WTC11 (cell line): ENCODE data around the gene DGKA. TPM values are rescaled to one million over a fixed set of nuclear protein-coding genes. Genes with fewer than 3 reads are reported as not detected.
"Not testable (repeated sequence)": the region's sequence is repeated elsewhere in the genome, so short reads cannot be mapped to it uniquely, and the experiment has no call there.

ENCODE experiments used
- ATAC-seq: fragments of 200-7000 bp; cut with Tn5 transposase; 2 replicates; pipeline ENCODE4 v1.10.0; 2021; ENCODE audit warnings: mild to moderate bottlenecking, moderate library complexity
- CTCF ChIA-PET: fragments of 300-600 bp; sonication (Branson Sonifier 250); formaldehyde crosslinking; loops from one replicate; lab custom pipeline; 2021; ENCODE audit warnings: antibody characterized with exemption; lab: Charles Lee
- POLR2A ChIA-PET: fragments of 350-600 bp; sonication (Branson Sonifier 250); formaldehyde crosslinking; loops from one replicate; lab custom pipeline; 2021; ENCODE audit warnings: antibody characterized with exemption; lab: Charles Lee
- DNase-seq: peaks from one replicate; pipeline ENCODE4 v3.0.0; 2021; ENCODE audit warnings: low spot score
- H3K27ac Mint-ChIP-seq: 2 replicates; pipeline ENCODE4 v1.8.0; 2021; ENCODE audit warnings: mixed read lengths
- H3K27me3 Mint-ChIP-seq: 2 replicates; pipeline ENCODE4 v1.8.0; 2021; ENCODE audit warnings: low read depth, mild to moderate bottlenecking, moderate library complexity, mixed read lengths
- H3K36me3 Mint-ChIP-seq: 2 replicates; pipeline ENCODE4 v1.8.0; 2021; ENCODE audit warnings: mixed read lengths
- H3K4me1 Mint-ChIP-seq: 2 replicates; pipeline ENCODE4 v1.8.0; 2022; ENCODE audit warnings: mixed read lengths
- H3K4me3 Mint-ChIP-seq: 2 replicates; pipeline ENCODE4 v1.8.0; 2021; ENCODE audit warnings: mild to moderate bottlenecking, moderate library complexity, mixed read lengths
- H3K9me3 Mint-ChIP-seq: 2 replicates; pipeline ENCODE4 v1.8.0; 2021; ENCODE audit warnings: mixed read lengths
- AR ChIP-seq: fragments of 250-450 bp; sonication (Bioruptor Pico); IDR thresholded peaks from 2 replicates; pipeline ENCODE4 v1.9.0; 2021; ENCODE audit warnings: mild to moderate bottlenecking
- ESRRA ChIP-seq: sonication (generic); formaldehyde crosslinking; IDR thresholded peaks from 2 replicates; pipeline ENCODE4 v1.8.1; 2022; ENCODE audit warnings: mild to moderate bottlenecking, missing genetic modification reagents, borderline replicate concordance
- ETV6 ChIP-seq: sonication (generic); formaldehyde crosslinking; IDR thresholded peaks from 2 replicates; pipeline ENCODE4 v1.8.1; 2022; ENCODE audit warnings: mild to moderate bottlenecking, missing genetic modification reagents
- KAT7 ChIP-seq: sonication (generic); formaldehyde crosslinking; IDR thresholded peaks from 2 replicates; pipeline ENCODE4 v1.8.1; 2023; ENCODE audit warnings: missing genetic modification reagents, mild to moderate bottlenecking, borderline replicate concordance
- NFYB ChIP-seq: sonication (generic); formaldehyde crosslinking; conservative IDR thresholded peaks from 2 replicates; pipeline ENCODE4 v1.8.0; 2022; ENCODE audit warnings: low read depth, missing genetic modification reagents
- TEAD4 ChIP-seq: sonication (generic); formaldehyde crosslinking; IDR thresholded peaks from 2 replicates; pipeline ENCODE4 v1.8.0; 2022; ENCODE audit warnings: mild to moderate bottlenecking, missing genetic modification reagents
- ZBTB43 ChIP-seq: sonication (generic); formaldehyde crosslinking; IDR thresholded peaks from 2 replicates; pipeline ENCODE4 v1.8.1; 2023; ENCODE audit warnings: mild to moderate bottlenecking, missing genetic modification reagents
- ZNF121 ChIP-seq: sonication (generic); formaldehyde crosslinking; IDR thresholded peaks from 2 replicates; pipeline ENCODE4 v1.8.0; 2023; ENCODE audit warnings: missing genetic modification reagents
- ZNF232 ChIP-seq: sonication (generic); formaldehyde crosslinking; IDR thresholded peaks from 2 replicates; pipeline ENCODE4 v1.8.0; 2022; ENCODE audit warnings: mild to moderate bottlenecking, missing genetic modification reagents
- ZNF416 ChIP-seq: fragments of 250-450 bp; sonication (Bioruptor Pico); IDR thresholded peaks from 2 replicates; pipeline ENCODE4 v1.9.0; 2021; ENCODE audit warnings: mild to moderate bottlenecking, inconsistent platforms
- total RNA-seq: library from RNA; stranded (reverse); gene quantifications from 3 replicates; pipeline ENCODE4 v1.2.3, GENCODE V29; 2021
- TF ChIP-seq, protein P1 (sequence below): sonication (generic); formaldehyde crosslinking; IDR thresholded peaks from 2 replicates; pipeline ENCODE4 v1.8.0; 2022; ENCODE audit warnings: mild to moderate bottlenecking, missing genetic modification reagents
- TF ChIP-seq, protein P2 (sequence below): fragments of 250-450 bp; sonication (Bioruptor Pico); IDR thresholded peaks from 2 replicates; pipeline ENCODE4 v2.1.2; 2022; ENCODE audit warnings: mild to moderate bottlenecking, moderate library complexity
- TF ChIP-seq, protein P3 (sequence below): sonication (generic); formaldehyde crosslinking; IDR thresholded peaks from 2 replicates; pipeline ENCODE4 v1.8.0; 2022; ENCODE audit warnings: missing genetic modification reagents

DGKA gene
- total RNA-seq, 1 experiment from 2014 or later: 25.5 TPM

DNA sequence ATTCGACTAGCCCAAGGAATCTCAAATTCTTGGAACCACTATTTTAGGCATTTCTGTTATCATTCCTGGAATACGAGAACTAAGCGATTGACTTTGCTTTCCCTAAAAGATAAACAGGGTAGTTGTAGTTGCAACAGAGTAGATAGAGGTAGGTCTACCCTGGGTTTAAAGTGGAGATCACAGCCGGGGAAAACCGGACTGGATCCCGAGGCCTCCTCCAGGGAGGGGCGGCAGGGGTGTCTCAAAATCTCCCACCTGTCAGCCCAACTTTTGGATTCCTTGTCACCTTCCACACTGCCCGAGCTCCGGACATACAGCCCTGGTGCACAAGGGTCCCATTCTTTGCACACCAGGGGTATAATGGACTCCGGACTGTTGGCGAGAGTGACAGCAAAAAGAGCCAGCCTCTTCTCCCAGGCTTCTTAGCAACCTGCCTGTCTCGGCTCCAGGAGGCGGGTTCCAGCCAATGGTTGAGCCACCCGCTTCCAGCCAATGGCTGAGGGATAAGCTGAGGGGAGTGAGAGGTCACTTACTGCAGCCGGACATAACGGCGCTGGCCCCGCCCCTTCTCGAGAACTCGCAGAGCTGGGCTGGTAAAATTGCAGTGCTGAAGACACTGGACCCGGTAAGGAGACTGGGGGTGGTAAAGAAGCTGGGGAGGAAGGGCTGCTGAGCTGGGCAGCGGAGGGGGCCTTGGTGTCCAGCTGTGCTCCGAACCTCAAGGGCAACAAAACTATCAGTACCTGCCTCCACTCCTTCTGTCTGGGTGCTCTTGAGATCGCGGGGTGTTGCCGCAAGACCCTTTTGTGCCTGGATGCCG lies 66.0 kb downstream of the DGKA start, which contains the start of gene SUOX:
Gene SUOX, plus strand, starts transcription at position 562 of the 820 bp plus-strand sequence. CDS start 4,946 bp downstream, outside the sequence.
- ATAC-seq (peak; percentile 99), DNase-seq (peak; percentile 96)
- Mint-ChIP-seq H3K9me3 (no peaks in the 10 kb centered on the region), H3K36me3 (peaks cover 28% of the 10 kb centered on the region), H3K4me1 (0 out of 2 replicates have a peak, but pooled peaks cover 7% of the 10 kb centered on the region), H3K27me3 (no peaks in the 10 kb centered on the region), H3K27ac (peak within 1 kb of the TSS; percentile 96), H3K4me3 (peak within 1 kb of the TSS; percentile 95)
- POLR2A ChIA-PET: interaction anchor here (0.6 to 2.4 kb wide), 6 partner anchors 10 to 121 kb away, joined by 3 to 20 read pairs (median 6); partner anchors contain the start of genes RAB5B and ZC3H10
- CTCF ChIA-PET: interaction anchor here (0.6 to 3.3 kb wide), 38 partner anchors 8 to 290 kb away, joined by 3 to 68 read pairs (median 4); partner anchors contain the start of genes DNAJC14, ERBB3, ESYT1 and IKZF4
- TF ChIP-seq KAT7 (0 out of 2 replicates have a peak, but pooled peaks have one; percentile 34), ETV6 (peak; percentile 83), ESRRA (CRISPR knock-in tag) (0 out of 2 replicates have a peak, but pooled peaks have one; percentile 62), AR (CRISPR knock-in tag) (0 out of 2 replicates have a peak, but pooled peaks have one; percentile 50), TEAD4 (CRISPR knock-in tag) (no peak), NFYB (CRISPR knock-in tag) (peak; percentile 56), ZNF416 (CRISPR knock-in tag) (peak; percentile 77; the same call in 1 of the 2 replicates), ZNF232 (CRISPR knock-in tag) (0 out of 2 replicates have a peak, but pooled peaks have one; percentile 47)
- TF ChIP-seq, protein P1, sequence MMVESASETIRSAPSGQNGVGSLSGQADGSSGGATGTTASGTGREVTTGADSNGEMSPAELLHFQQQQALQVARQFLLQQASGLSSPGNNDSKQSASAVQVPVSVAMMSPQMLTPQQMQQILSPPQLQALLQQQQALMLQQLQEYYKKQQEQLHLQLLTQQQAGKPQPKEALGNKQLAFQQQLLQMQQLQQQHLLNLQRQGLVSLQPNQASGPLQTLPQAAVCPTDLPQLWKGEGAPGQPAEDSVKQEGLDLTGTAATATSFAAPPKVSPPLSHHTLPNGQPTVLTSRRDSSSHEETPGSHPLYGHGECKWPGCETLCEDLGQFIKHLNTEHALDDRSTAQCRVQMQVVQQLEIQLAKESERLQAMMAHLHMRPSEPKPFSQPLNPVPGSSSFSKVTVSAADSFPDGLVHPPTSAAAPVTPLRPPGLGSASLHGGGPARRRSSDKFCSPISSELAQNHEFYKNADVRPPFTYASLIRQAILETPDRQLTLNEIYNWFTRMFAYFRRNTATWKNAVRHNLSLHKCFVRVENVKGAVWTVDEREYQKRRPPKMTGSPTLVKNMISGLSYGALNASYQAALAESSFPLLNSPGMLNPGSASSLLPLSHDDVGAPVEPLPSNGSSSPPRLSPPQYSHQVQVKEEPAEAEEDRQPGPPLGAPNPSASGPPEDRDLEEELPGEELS (CRISPR knock-in tag): peak; percentile 47; the same call in 1 of the 2 replicates
- TF ChIP-seq, protein P2, sequence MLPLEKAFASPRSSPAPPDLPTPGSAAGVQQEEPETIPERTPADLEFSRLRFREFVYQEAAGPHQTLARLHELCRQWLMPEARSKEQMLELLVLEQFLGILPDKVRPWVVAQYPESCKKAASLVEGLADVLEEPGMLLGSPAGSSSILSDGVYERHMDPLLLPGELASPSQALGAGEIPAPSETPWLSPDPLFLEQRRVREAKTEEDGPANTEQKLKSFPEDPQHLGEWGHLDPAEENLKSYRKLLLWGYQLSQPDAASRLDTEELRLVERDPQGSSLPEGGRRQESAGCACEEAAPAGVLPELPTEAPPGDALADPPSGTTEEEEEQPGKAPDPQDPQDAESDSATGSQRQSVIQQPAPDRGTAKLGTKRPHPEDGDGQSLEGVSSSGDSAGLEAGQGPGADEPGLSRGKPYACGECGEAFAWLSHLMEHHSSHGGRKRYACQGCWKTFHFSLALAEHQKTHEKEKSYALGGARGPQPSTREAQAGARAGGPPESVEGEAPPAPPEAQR: no peak

DNA sequence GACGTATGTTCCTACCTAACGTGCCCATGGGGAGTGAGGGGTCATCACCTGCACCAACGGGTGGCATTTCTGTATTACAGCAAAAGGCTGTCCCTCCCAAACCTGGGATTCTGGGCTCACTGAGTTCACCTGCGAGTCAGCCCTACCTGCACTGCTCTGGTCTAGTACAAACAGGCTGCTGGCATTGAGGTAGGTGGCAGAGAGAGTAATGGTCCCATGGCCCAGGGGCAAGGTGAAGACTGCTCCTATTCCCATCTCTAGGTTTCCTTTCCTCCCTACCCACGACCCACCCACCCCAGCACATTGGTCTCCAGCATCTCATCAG lies 66.5 kb downstream of the DGKA start:
- ATAC-seq: peak; percentile 23
- DNase-seq: no peak
- H3K4me3 Mint-ChIP-seq: peak overlapping the region; percentile 95
- H3K27ac Mint-ChIP-seq: peak overlapping the region; percentile 91
- H3K36me3 Mint-ChIP-seq: peaks cover 28% of the 10 kb centered on the region
- no peaks in the 10 kb centered on the region for H3K9me3 Mint-ChIP-seq
- no peaks in the 10 kb centered on the region for H3K27me3 Mint-ChIP-seq
- H3K4me1 Mint-ChIP-seq: 0 out of 2 replicates have a peak, but pooled peaks cover 7% of the 10 kb centered on the region
- no peak for TF ChIP-seq ZBTB43 (CRISPR knock-in tag)
- 0 out of 2 replicates have a peak, but pooled peaks have one; percentile 9 for TF ChIP-seq ETV6
- 0 out of 2 replicates have a peak, but pooled peaks have one; percentile 19 for TF ChIP-seq ZNF121
- TF ChIP-seq, protein P3, sequence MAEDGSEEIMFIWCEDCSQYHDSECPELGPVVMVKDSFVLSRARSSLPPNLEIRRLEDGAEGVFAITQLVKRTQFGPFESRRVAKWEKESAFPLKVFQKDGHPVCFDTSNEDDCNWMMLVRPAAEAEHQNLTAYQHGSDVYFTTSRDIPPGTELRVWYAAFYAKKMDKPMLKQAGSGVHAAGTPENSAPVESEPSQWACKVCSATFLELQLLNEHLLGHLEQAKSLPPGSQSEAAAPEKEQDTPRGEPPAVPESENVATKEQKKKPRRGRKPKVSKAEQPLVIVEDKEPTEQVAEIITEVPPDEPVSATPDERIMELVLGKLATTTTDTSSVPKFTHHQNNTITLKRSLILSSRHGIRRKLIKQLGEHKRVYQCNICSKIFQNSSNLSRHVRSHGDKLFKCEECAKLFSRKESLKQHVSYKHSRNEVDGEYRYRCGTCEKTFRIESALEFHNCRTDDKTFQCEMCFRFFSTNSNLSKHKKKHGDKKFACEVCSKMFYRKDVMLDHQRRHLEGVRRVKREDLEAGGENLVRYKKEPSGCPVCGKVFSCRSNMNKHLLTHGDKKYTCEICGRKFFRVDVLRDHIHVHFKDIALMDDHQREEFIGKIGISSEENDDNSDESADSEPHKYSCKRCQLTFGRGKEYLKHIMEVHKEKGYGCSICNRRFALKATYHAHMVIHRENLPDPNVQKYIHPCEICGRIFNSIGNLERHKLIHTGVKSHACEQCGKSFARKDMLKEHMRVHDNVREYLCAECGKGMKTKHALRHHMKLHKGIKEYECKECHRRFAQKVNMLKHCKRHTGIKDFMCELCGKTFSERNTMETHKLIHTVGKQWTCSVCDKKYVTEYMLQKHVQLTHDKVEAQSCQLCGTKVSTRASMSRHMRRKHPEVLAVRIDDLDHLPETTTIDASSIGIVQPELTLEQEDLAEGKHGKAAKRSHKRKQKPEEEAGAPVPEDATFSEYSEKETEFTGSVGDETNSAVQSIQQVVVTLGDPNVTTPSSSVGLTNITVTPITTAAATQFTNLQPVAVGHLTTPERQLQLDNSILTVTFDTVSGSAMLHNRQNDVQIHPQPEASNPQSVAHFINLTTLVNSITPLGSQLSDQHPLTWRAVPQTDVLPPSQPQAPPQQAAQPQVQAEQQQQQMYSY: no peak
- ChIA-PET CTCF (interaction anchor here (0.6 to 3.3 kb wide), 30 partner anchors 9 to 290 kb away, joined by 3 to 68 read pairs (median 4); partner anchors contain the start of genes DNAJC14, ERBB3, ESYT1 and IKZF4), POLR2A (interaction anchor here (0.6 to 2.4 kb wide), 6 partner anchors 10 to 121 kb away, joined by 3 to 20 read pairs (median 6); partner anchors contain the start of genes RAB5B and ZC3H10)

DNA sequence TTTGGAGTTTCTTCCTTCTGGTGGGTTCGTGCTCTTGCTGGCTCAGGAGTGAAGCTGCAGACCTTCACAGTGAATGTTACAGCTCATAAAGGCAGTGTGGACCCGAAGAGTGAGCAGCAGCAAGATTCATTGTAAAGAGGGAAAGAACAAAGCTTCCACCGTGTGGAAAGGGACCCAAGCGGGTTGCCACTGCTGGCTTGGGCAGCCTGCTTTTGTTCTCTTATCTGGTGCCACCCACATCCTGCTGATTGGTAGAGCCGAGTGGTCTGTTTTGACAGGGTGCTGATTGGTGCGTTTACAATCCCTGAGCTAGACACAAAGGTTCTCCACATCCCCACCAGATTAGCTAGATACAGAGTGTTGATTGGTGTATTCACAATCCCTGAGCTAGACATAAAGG lies 68.6 kb downstream of the DGKA start:
- not testable (repeated sequence) for H3K4me3 Mint-ChIP-seq, H3K4me1 Mint-ChIP-seq, H3K9me3 Mint-ChIP-seq, ATAC-seq, DNase-seq, H3K27me3 Mint-ChIP-seq
- Mint-ChIP-seq H3K27ac (peak overlapping the region; percentile 83), H3K36me3 (peaks cover 34% of the 10 kb centered on the region)
- ChIA-PET CTCF (interaction anchor here (0.6 to 0.7 kb wide), 2 partner anchors 79 to 86 kb away, joined by 3 read pairs; no protein-coding TSS in a partner anchor), POLR2A (interaction anchor here (1.5 kb wide), 1 partner anchor 25 kb away, joined by 3 read pairs; the partner anchor contains the start of gene RAB5B)

GRCh38 chr12:55999999-56000540 lies 69.1 kb downstream of the DGKA start:
- peaks cover 37% of the 10 kb centered on the region for H3K36me3 Mint-ChIP-seq
- not testable (repeated sequence) for H3K9me3 Mint-ChIP-seq, ATAC-seq, H3K4me1 Mint-ChIP-seq, H3K27me3 Mint-ChIP-seq, H3K4me3 Mint-ChIP-seq, H3K27ac Mint-ChIP-seq, DNase-seq
- ChIA-PET CTCF (interaction anchor here (0.7 kb wide), 1 partner anchor 85 kb away, joined by 3 read pairs; no protein-coding TSS in a partner anchor), POLR2A (interaction anchor here (1.5 kb wide), 1 partner anchor 26 kb away, joined by 3 read pairs; the partner anchor contains the start of gene RAB5B)
